Astrocyte (in vitro differentiated cells and primary cell): ENCODE data around the gene ATG101. TPM values are rescaled to one million over a fixed set of nuclear protein-coding genes. Genes with fewer than 3 reads are reported as not detected.

ENCODE experiments used
- DNase-seq: peaks from one replicate; pipeline ENCODE4 v3.0.0-alpha.2; 2010; ENCODE audit warnings: low read depth
- FAIRE-seq: peaks from 2 replicates; lab custom pipeline; 2011; peaks lifted over from hg19 to GRCh38; lab: Jason Lieb, UNC
- H2AFZ ChIP-seq: 2 replicates; pipeline ENCODE4 v1.6.0; 2012; ENCODE audit warnings: low read depth, low read length, inconsistent platforms
- H3K27ac ChIP-seq: 2 replicates; pipeline ENCODE4 v1.5.1; 2011; ENCODE audit warnings: low read depth, low read length, inconsistent platforms
- H3K27me3 ChIP-seq: 2 replicates; pipeline ENCODE4 v1.6.0; 2011; ENCODE audit warnings: low read length, inconsistent platforms; ENCODE audit not compliant: insufficient read depth
- H3K36me3 ChIP-seq: 2 replicates; pipeline ENCODE4 v1.5.1; 2011; ENCODE audit warnings: low read length, inconsistent platforms; ENCODE audit not compliant: insufficient read depth
- H3K4me1 ChIP-seq: 2 replicates; pipeline ENCODE4 v1.5.1; 2011; ENCODE audit warnings: low read length, inconsistent platforms; ENCODE audit not compliant: insufficient read depth
- H3K4me2 ChIP-seq: 2 replicates; pipeline ENCODE4 v1.6.0; 2012; ENCODE audit warnings: low read length, inconsistent platforms
- H3K4me3 ChIP-seq: 2 replicates; pipeline ENCODE4 v1.5.1; 2011; ENCODE audit warnings: low read depth, mild to moderate bottlenecking, low read length, inconsistent platforms; ENCODE audit not compliant: insufficient read depth
- H3K79me2 ChIP-seq: 2 replicates; pipeline ENCODE4 v1.6.0; 2012; ENCODE audit warnings: mild to moderate bottlenecking, low read length, inconsistent platforms; ENCODE audit not compliant: insufficient read depth
- H3K9ac ChIP-seq: 2 replicates; pipeline ENCODE4 v1.6.0; 2012; ENCODE audit warnings: mild to moderate bottlenecking, low read length, inconsistent platforms
- H3K9me3 ChIP-seq: 2 replicates; pipeline ENCODE4 v1.5.1; 2012; ENCODE audit warnings: low read depth, mild to moderate bottlenecking, low read length, inconsistent platforms; ENCODE audit not compliant: insufficient read depth
- H4K20me1 ChIP-seq: 2 replicates; pipeline ENCODE4 v1.6.0; 2012; ENCODE audit warnings: low read length, inconsistent platforms; ENCODE audit not compliant: insufficient read depth
- H3K27ac Mint-ChIP-seq: one replicate; pipeline ENCODE4 v1.8.0; 2021; ENCODE audit warnings: mild to moderate bottlenecking, mixed read lengths; ENCODE audit not compliant: unreplicated experiment
- H3K27me3 Mint-ChIP-seq: one replicate; pipeline ENCODE4 v1.8.0; 2021; ENCODE audit warnings: low read depth, mixed read lengths; ENCODE audit not compliant: unreplicated experiment
- H3K36me3 Mint-ChIP-seq: one replicate; pipeline ENCODE4 v1.8.0; 2021; ENCODE audit warnings: low read depth, mixed read lengths; ENCODE audit not compliant: unreplicated experiment
- H3K4me1 Mint-ChIP-seq: one replicate; pipeline ENCODE4 v1.8.0; 2021; ENCODE audit warnings: low read depth, mixed read lengths; ENCODE audit not compliant: unreplicated experiment
- H3K4me3 Mint-ChIP-seq: one replicate; pipeline ENCODE4 v1.8.0; 2021; ENCODE audit warnings: mild to moderate bottlenecking, moderate library complexity, mixed read lengths; ENCODE audit not compliant: unreplicated experiment
- H3K9me3 Mint-ChIP-seq: one replicate; pipeline ENCODE4 v1.8.0; 2021; ENCODE audit warnings: mild to moderate bottlenecking, mixed read lengths; ENCODE audit not compliant: unreplicated experiment
- EZH2 ChIP-seq: IDR thresholded peaks from 2 replicates; pipeline ENCODE4 v1.6.1; 2012; ENCODE audit warnings: mild to moderate bottlenecking, low read length, inconsistent platforms; ENCODE audit not compliant: insufficient read depth
- total RNA-seq: library from RNA; stranded (reverse); gene quantifications from 2 replicates; pipeline ENCODE4 v1.2.1, GENCODE V29; 2021
- TF ChIP-seq, protein P1 (sequence below): IDR thresholded peaks from 2 replicates; pipeline ENCODE4 v1.5.1; 2011; ENCODE audit warnings: low read depth, mild to moderate bottlenecking, inconsistent platforms, low read length, moderate library complexity; ENCODE audit not compliant: insufficient read depth

ATG101 gene
- total RNA-seq, 1 donor from 2014 or later, result 54.2 TPM

DNA sequence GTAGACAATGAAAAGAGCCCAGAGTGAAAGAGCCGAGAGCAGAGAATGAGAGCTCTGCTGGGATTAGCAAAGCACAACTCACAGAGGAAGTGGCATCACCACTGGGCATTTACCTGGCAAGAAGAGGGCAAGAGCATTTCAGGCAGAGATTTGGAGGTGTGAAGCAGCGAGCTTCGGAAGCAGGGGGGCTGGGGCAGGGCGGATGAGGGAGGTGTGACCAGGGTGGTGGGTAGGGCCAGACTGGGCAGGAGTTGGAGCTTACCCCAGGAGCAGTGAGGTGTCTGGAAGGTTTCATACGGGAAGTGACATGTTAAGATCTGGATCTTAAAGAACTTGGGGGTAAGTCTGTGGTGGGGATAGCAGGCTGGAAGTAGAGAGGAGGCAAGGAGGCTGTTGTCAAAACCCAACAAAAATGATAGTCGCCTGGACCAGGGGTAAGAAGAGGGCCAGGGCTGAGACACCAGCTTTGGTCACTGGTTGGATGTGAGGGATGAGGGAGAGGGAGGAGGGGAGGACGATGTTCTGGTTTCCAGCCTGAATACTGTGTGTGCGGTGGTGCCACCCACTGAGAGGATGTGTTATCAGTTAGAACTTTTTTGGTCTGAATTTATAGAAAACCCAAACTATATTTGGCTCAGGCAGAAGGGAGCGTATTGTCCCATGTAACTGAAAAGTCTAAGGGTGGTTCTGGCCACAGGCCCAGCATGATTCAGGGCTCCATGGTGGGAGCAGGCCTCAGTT lies 14.9 kb downstream of the ATG101 start:
- no peaks in the 10 kb centered on the region for H3K9me3 ChIP-seq
- H3K4me3 ChIP-seq, result no peak overlapping the region
- TF ChIP-seq, protein P1, sequence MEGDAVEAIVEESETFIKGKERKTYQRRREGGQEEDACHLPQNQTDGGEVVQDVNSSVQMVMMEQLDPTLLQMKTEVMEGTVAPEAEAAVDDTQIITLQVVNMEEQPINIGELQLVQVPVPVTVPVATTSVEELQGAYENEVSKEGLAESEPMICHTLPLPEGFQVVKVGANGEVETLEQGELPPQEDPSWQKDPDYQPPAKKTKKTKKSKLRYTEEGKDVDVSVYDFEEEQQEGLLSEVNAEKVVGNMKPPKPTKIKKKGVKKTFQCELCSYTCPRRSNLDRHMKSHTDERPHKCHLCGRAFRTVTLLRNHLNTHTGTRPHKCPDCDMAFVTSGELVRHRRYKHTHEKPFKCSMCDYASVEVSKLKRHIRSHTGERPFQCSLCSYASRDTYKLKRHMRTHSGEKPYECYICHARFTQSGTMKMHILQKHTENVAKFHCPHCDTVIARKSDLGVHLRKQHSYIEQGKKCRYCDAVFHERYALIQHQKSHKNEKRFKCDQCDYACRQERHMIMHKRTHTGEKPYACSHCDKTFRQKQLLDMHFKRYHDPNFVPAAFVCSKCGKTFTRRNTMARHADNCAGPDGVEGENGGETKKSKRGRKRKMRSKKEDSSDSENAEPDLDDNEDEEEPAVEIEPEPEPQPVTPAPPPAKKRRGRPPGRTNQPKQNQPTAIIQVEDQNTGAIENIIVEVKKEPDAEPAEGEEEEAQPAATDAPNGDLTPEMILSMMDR, result no peak
- TF ChIP-seq EZH2, result no peak
- no peak for FAIRE-seq
- Mint-ChIP-seq H3K36me3 (peaks cover 20% of the 10 kb centered on the region), H3K4me3 (no peak overlapping the region), H3K4me1 (peaks cover 16% of the 10 kb centered on the region), H3K27me3 (peaks cover 35% of the 10 kb centered on the region), H3K9me3 (no peaks in the 10 kb centered on the region), H3K27ac (no peak overlapping the region)
- H3K4me1 ChIP-seq, result peaks cover 15% of the 10 kb centered on the region
- H3K79me2 ChIP-seq, result no peaks in the 10 kb centered on the region
- no peak overlapping the region for H3K27ac ChIP-seq
- H3K27me3 ChIP-seq, result peaks cover 3% of the 10 kb centered on the region
- no peak for DNase-seq
- H2AFZ ChIP-seq, result no peak overlapping the region
- no peak overlapping the region for H3K9ac ChIP-seq
- H3K4me2 ChIP-seq, result no peak overlapping the region
- H3K36me3 ChIP-seq, result no peaks in the 10 kb centered on the region
- H4K20me1 ChIP-seq, result peaks cover 40% of the 10 kb centered on the region

DNA sequence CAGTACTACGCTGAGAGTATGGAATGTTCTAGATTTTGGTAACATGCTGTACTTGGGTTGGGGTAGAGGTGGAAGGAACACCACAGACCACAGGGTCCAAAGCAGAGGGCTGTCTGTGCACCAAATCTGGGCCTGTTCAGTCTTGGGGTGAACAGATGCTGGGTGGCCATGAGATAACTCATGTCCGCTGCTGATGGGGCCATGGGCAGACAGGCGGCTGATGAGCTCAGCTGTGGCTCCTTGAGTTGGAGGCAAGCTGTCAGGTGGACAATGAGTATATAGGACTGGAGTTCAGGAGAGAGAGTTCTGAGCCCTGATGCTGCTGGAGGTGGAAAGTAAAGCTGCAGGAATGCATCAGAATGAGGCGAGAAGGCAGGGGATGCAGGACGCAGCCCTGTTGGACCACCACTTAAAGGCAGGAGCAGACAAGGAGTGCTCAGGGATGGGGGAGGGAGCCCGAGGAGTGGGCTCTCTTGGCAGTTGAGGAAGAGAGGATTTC lies 16.0 kb downstream of the ATG101 start:
- Mint-ChIP-seq H3K9me3 (no peaks in the 10 kb centered on the region), H3K27ac (no peak overlapping the region), H3K36me3 (peaks cover 22% of the 10 kb centered on the region), H3K27me3 (peaks cover 46% of the 10 kb centered on the region), H3K4me1 (peaks cover 15% of the 10 kb centered on the region), H3K4me3 (peak overlapping the region; percentile 57)
- FAIRE-seq (no peak), DNase-seq (no peak)
- peaks cover 7% of the 10 kb centered on the region for H3K27me3 ChIP-seq
- TF ChIP-seq EZH2, result no peak
- no peaks in the 10 kb centered on the region for H3K9me3 ChIP-seq
- H4K20me1 ChIP-seq, result peaks cover 31% of the 10 kb centered on the region
- H3K4me2 ChIP-seq, result no peak overlapping the region
- no peak overlapping the region for H2AFZ ChIP-seq
- H3K4me1 ChIP-seq, result peaks cover 15% of the 10 kb centered on the region
- H3K9ac ChIP-seq, result no peak overlapping the region
- no peaks in the 10 kb centered on the region for H3K79me2 ChIP-seq
- no peaks in the 10 kb centered on the region for H3K36me3 ChIP-seq
- no peak overlapping the region for H3K27ac ChIP-seq
- H3K4me3 ChIP-seq, result no peak overlapping the region

DNA sequence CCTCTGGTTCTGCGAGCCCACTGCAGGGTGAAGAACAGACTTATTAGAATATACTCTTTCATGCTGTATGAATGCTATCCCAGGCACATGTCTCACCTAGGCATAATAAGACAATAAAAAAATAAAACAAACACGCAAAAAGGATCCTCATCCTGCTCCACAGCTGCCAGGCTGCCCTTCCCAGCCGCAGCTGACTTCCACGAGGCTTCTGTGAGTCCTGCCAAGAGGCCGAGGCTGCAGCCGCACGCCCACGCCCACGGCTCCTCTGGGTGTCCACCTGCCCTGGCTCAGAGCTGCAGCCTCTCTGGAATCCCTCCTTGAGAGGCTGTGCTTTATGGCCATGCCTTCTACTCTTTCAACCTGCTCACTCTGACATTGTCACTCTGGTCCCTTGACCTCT lies 16.6 kb downstream of the ATG101 start:
- FAIRE-seq, result no peak
- peaks cover 52% of the 10 kb centered on the region for H3K27me3 Mint-ChIP-seq
- Histone ChIP-seq H4K20me1 (peaks cover 25% of the 10 kb centered on the region), H3K4me1 (peaks cover 12% of the 10 kb centered on the region), H3K4me2 (no peak overlapping the region), H3K4me3 (no peak overlapping the region), H3K27ac (no peak overlapping the region), H3K9ac (no peak overlapping the region), H2AFZ (no peak overlapping the region), H3K36me3 (no peaks in the 10 kb centered on the region), H3K79me2 (no peaks in the 10 kb centered on the region), H3K9me3 (no peaks in the 10 kb centered on the region), H3K27me3 (peaks cover 12% of the 10 kb centered on the region)
- peaks cover 25% of the 10 kb centered on the region for H3K36me3 Mint-ChIP-seq
- H3K9me3 Mint-ChIP-seq, result peaks cover 2% of the 10 kb centered on the region
- DNase-seq, result no peak
- peaks cover 15% of the 10 kb centered on the region for H3K4me1 Mint-ChIP-seq
- no peak overlapping the region for H3K27ac Mint-ChIP-seq
- peak overlapping the region; percentile 40 for H3K4me3 Mint-ChIP-seq
- TF ChIP-seq, protein P1, result no peak
- no peak for TF ChIP-seq EZH2
